T-helper 17 cell (primary cell): Measurements from ENCODE around the gene NUFIP1. TPM values are rescaled to one million over a fixed set of nuclear protein-coding genes. Genes with fewer than 3 reads are reported as not detected.

Source experiments
- ATAC-seq: fragments of 150-1000 bp; cut with Tn5 transposase; 2 replicates; pipeline ENCODE4 v1.10.0; 2021; ENCODE audit warnings: mild to moderate bottlenecking, moderate library complexity
- DNase-seq, 3 donors: peaks; one replicate each; pipeline versions ENCODE4 v3.0.0 to v3.0.0-alpha.2; 2020 to 2021
- H3K9me3 ChIP-seq: one replicate; pipeline ENCODE4 v1.7.0; 2013; ENCODE audit warnings: low read length, mild to moderate bottlenecking; ENCODE audit not compliant: control insufficient read depth, poor library complexity, severe bottlenecking
- H3K27ac Mint-ChIP-seq: one replicate; pipeline ENCODE4 v1.8.0; 2022; ENCODE audit warnings: mild to moderate bottlenecking, moderate library complexity, mixed read lengths
- H3K27me3 Mint-ChIP-seq: one replicate; pipeline ENCODE4 v1.8.0; 2022; ENCODE audit warnings: mixed read lengths
- H3K36me3 Mint-ChIP-seq: one replicate; pipeline ENCODE4 v1.8.0; 2022; ENCODE audit warnings: low read depth, mixed read lengths
- H3K4me1 Mint-ChIP-seq: one replicate; pipeline ENCODE4 v1.8.0; 2022; ENCODE audit warnings: mild to moderate bottlenecking, mixed read lengths
- H3K4me3 Mint-ChIP-seq: one replicate; pipeline ENCODE4 v1.8.0; 2022; ENCODE audit warnings: mild to moderate bottlenecking, moderate library complexity, mixed read lengths
- total RNA-seq, 4 donors: library from RNA in 2 of 4; stranded (reverse) in 2 of 4; gene quantifications; one replicate each; pipeline ENCODE4 v1.2.3 and lab custom pipeline; 2022 to 2026

Gene NUFIP1
- total RNA-seq, 2 donors from 2014 or later = 3.4 to 5.0 TPM

- Mint-ChIP-seq H3K4me3 (no peak overlapping the region), H3K27me3 (peaks cover 26% of the 10 kb centered on the region), H3K27ac (no peak overlapping the region), H3K4me1 (no peaks in the 10 kb centered on the region), H3K36me3 (peaks cover 11% of the 10 kb centered on the region)
- H3K9me3 ChIP-seq = no peaks in the 10 kb centered on the region
- DNase-seq = no peak
- ATAC-seq = no peak
Measured at GRCh38 chr13:44921931-44922758, 67.1 kb downstream of the NUFIP1 start.

GRCh38 chr13:44921246-44921877, 67.9 kb downstream of the NUFIP1 start:
- Mint-ChIP-seq H3K27me3 (peaks cover 21% of the 10 kb centered on the region), H3K36me3 (peaks cover 11% of the 10 kb centered on the region), H3K4me1 (no peaks in the 10 kb centered on the region), H3K4me3 (no peak overlapping the region), H3K27ac (no peak overlapping the region)
- no peaks in the 10 kb centered on the region for H3K9me3 ChIP-seq
- ATAC-seq (no peak), DNase-seq (no peak)

DNA sequence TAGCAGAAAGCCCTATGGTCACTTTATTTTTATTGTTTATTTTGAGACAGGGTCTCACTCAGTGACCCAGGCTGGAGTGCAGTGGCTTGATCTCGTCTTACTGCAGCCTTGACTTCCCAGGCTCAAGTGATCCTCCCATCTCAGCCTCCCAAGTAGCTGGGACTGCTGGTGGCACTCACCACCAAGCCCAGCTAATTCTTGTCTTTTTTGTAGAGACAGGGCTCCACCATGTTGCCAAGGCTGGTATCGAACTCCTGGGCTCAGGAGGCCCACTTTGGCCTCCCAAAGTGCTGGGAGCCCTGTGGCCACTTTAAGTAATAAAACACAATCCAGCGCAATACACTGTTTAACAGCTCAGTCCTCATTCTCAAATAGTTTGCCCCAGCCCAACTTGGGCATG, 69.3 kb downstream of the NUFIP1 start:
- ATAC-seq = no peak

DNA sequence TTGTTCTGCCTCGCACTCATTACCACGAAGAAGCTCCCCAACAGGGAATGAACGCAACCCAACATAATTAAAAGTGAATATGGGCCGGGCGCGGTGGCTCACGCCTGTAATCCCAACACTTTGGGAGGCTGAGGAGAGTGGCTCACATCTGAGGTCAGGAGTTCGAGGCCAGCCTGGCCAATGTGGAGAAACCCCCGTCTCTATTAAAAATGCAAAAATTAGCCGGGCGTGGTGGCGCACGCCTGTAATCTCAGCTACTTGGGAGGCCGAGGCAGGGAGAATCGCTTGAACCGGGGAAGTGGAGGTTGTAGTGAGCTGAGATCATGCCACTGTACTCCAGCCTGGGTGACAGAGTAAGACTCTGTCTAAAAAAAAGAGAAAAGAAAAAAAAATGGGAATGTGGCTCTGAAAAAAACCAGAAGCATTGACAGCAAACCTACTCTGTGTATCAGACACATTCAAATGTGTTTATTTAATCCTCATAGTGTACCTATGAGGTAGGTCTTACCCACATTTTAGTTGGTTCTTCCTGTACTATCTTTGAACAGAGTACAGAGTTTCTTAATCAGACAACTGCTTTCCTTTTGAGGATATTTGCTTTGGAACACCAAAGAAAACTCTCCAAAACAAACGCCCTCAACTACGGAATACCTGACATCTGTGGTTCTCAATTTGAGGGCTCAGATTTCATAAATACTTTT, 70.0 kb downstream of the NUFIP1 start:
- ATAC-seq (no peak), DNase-seq (no peak)
- Mint-ChIP-seq H3K4me3 (no peak overlapping the region), H3K36me3 (no peaks in the 10 kb centered on the region), H3K27me3 (no peaks in the 10 kb centered on the region), H3K27ac (no peak overlapping the region), H3K4me1 (no peaks in the 10 kb centered on the region)
- no peaks in the 10 kb centered on the region for H3K9me3 ChIP-seq

More for the DNA sequence above, 69.3 kb downstream of the NUFIP1 start:
- no peak for DNase-seq
- H3K27ac Mint-ChIP-seq = peak overlapping the region; percentile 14
- peaks cover 5% of the 10 kb centered on the region for H3K36me3 Mint-ChIP-seq
- H3K4me1 Mint-ChIP-seq = no peaks in the 10 kb centered on the region
- no peaks in the 10 kb centered on the region for H3K9me3 ChIP-seq
- peaks cover 8% of the 10 kb centered on the region for H3K27me3 Mint-ChIP-seq
- H3K4me3 Mint-ChIP-seq = no peak overlapping the region

DNA sequence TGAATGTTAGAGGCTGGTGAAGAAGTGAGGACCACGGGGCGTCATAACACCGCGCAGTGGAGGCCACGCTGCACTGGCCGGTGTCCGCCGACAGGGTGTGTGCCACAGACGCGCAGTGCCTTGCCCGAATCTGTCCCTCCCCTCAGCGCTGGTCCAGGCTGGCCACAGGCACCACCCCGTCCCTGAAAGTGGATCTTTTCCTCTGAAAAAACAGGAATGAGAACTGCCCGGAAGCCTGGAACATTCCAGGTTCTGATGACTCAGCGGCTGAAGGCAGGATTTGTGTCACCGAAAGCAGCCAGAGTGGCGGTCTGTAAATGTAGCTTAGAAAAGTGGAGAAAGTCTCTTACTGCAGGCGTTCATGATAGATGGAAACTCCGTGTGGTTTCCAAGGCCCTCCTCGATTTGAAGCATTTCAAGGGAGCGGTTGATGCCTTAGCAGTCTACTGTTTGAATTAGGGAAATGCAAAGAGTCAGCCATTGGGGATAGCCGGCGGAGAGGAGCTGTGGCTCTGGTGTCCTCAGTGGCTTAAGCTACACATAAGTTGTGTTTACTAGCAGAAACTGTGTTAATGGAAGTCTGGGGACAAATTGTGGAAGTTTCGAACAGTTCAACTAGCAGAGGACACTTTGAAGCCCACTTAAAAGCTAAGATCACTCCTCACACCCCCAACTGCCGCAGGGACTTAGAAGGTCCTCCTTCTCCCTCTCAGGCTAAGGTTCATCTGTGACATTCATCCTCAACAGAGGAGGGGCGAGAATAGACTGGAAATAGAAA, 70.8 kb downstream of the NUFIP1 start:
- H3K27me3 Mint-ChIP-seq = no peaks in the 10 kb centered on the region
- H3K36me3 Mint-ChIP-seq = no peaks in the 10 kb centered on the region
- H3K4me3 Mint-ChIP-seq = no peak overlapping the region
- no peaks in the 10 kb centered on the region for H3K4me1 Mint-ChIP-seq
- ATAC-seq (peak; percentile 87), DNase-seq (peak; percentile 68 to 71 (median 71))
- no peaks in the 10 kb centered on the region for H3K9me3 ChIP-seq
- H3K27ac Mint-ChIP-seq = no peak overlapping the region

DNA sequence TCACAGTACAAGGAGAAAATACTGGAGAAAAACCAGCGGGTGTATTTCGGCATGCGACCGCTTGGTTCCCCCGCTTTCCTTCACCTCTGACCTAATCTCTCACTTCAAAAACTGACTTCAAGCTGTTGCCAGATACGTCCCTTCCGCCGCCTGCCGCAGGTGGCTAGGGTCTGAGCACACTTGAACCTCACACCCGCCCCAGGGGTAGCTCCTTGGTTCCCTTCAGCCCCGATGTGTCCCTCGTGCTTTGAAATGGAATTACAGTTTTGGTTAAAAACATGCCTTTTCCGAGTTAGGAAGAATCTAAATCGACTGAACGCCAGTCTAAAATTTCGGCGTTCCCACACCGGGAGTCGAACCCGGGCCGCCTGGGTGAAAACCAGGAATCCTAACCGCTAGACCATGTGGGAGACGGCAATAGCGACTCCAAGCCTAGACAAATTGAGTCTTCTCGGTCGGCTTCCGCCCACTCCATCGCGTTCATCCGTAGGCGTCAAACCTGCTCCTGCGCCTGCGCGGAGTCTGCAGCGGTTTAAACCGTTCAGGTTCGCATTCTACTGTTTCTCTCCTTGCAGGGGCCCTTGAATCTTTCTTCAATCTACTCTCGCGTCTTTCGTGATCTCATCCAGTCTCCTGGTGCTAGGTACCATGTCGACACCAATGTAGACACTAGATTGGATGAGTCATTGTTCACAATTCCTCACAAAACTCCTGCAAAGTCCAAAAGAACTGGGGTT, 71.5 kb downstream of the NUFIP1 start:
- Mint-ChIP-seq H3K27ac (no peak overlapping the region), H3K4me3 (no peak overlapping the region), H3K4me1 (no peaks in the 10 kb centered on the region), H3K27me3 (no peaks in the 10 kb centered on the region), H3K36me3 (no peaks in the 10 kb centered on the region)
- H3K9me3 ChIP-seq = no peaks in the 10 kb centered on the region
- ATAC-seq (peak; percentile 81), DNase-seq (peak; percentile 91 to 97 (median 93))

DNA sequence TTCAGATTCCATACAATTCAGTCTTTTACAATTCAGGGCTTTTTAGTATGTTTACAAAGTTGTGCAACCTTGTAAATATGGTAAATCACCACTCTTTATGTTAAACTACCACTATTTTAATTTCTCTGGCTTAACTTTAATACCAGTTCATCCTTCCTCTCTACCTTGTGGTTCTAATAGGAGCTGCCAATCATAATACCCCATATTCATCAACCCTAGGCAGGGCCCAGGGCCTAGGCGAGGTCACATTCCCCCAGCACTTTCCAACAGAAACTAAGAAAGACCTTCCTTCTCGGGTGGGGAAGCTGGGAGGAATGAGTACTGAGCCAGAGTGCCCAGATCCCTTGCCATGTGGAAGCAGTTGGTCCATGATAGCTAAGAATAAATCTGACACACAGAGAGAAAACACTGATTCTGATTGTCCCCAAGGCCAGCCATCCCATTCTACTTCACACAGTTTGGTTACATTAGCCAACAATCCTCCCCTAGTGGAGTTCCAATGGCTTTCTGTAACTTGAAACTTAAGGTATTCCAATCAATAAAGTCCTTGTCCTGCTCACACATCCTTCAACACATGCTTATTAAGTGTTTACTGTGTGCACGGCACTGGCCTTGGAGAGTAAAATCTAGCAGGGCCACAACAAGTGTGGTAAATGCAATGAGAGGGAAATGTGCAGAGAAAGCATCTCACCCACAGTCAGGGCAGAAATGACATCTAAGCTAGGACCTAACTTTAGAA, 76.8 kb downstream of the NUFIP1 start:
- H3K36me3 Mint-ChIP-seq = no peaks in the 10 kb centered on the region
- H3K4me1 Mint-ChIP-seq = no peaks in the 10 kb centered on the region
- no peaks in the 10 kb centered on the region for H3K9me3 ChIP-seq
- peaks cover 9% of the 10 kb centered on the region for H3K27me3 Mint-ChIP-seq
- DNase-seq (no peak), ATAC-seq (no peak)
- no peak overlapping the region for H3K27ac Mint-ChIP-seq
- H3K4me3 Mint-ChIP-seq = no peak overlapping the region

GRCh38 chr13:44908712-44909111, 80.6 kb downstream of the NUFIP1 start:
- no peaks in the 10 kb centered on the region for H3K4me1 Mint-ChIP-seq
- H3K27ac Mint-ChIP-seq = no peak overlapping the region
- no peak overlapping the region for H3K4me3 Mint-ChIP-seq
- DNase-seq = no peak
- ATAC-seq = no peak
- H3K27me3 Mint-ChIP-seq = peaks cover 28% of the 10 kb centered on the region
- no peaks in the 10 kb centered on the region for H3K36me3 Mint-ChIP-seq
- H3K9me3 ChIP-seq = no peaks in the 10 kb centered on the region

DNA sequence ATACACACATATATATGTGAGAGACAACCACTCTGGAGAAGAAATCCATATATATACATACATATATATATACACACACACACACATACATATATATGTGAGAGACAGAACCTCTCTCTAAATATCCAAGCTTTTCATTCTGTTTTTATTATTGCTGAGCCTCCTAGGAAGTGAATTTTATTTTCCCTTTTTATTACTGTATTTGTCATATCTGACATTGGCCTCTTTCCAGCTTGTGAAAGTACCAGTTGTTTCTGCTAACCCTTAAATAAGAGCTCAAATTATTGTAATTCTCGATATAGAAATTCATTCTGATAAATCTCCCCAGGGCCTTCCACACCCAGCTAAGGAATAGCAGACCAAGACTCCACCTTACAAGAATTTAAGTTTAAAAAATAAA, 81.0 kb downstream of the NUFIP1 start:
- no peaks in the 10 kb centered on the region for H3K4me1 Mint-ChIP-seq
- DNase-seq (no peak), ATAC-seq (no peak)
- H3K9me3 ChIP-seq = no peaks in the 10 kb centered on the region
- no peak overlapping the region for H3K27ac Mint-ChIP-seq
- H3K36me3 Mint-ChIP-seq = no peaks in the 10 kb centered on the region
- H3K4me3 Mint-ChIP-seq = no peak overlapping the region
- peaks cover 32% of the 10 kb centered on the region for H3K27me3 Mint-ChIP-seq

DNA sequence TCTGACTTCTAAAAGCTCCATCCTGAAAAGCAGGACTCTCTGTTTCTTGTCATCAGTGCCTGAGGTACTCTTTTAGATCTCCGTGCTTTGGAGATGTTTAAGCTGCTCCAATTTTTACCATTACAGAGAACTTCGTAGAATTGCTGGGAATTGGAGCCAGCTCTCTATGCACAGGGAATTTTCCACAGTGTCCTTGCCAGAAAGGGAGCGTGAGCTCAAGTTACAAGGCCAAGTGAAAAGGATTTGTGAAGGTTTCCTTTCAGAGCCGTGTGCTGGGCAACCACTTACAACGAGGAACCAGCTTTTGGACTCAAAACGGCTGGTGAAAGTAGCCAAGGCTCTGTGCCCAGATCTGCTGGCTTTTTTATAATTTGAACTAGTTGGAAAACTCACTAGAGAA, 82.6 kb downstream of the NUFIP1 start:
- peaks cover 46% of the 10 kb centered on the region for H3K27me3 Mint-ChIP-seq

GRCh38 chr13:44906230-44906629, 83.0 kb downstream of the NUFIP1 start:
- Mint-ChIP-seq H3K36me3 (peaks cover 4% of the 10 kb centered on the region), H3K4me3 (no peak overlapping the region), H3K4me1 (no peaks in the 10 kb centered on the region), H3K27me3 (peaks cover 50% of the 10 kb centered on the region), H3K27ac (no peak overlapping the region)
- ATAC-seq (no peak), DNase-seq (no peak)
- no peaks in the 10 kb centered on the region for H3K9me3 ChIP-seq

More for the DNA sequence above, 82.6 kb downstream of the NUFIP1 start:
- DNase-seq = no peak
- no peaks in the 10 kb centered on the region for H3K9me3 ChIP-seq
- no peak overlapping the region for H3K27ac Mint-ChIP-seq
- H3K36me3 Mint-ChIP-seq = peaks cover 4% of the 10 kb centered on the region
- no peak for ATAC-seq
- H3K4me3 Mint-ChIP-seq = no peak overlapping the region
- H3K4me1 Mint-ChIP-seq = no peaks in the 10 kb centered on the region

- ATAC-seq = no peak
- Mint-ChIP-seq H3K36me3 (peaks cover 7% of the 10 kb centered on the region), H3K27me3 (peaks cover 57% of the 10 kb centered on the region)
Measured at GRCh38 chr13:44905556-44905955, 83.7 kb downstream of the NUFIP1 start.

More at GRCh38 chr13:44905556-44905955, 83.7 kb downstream of the NUFIP1 start:
- no peaks in the 10 kb centered on the region for H3K4me1 Mint-ChIP-seq
- no peaks in the 10 kb centered on the region for H3K9me3 ChIP-seq
- H3K27ac Mint-ChIP-seq = no peak overlapping the region
- no peak for DNase-seq
- no peak overlapping the region for H3K4me3 Mint-ChIP-seq
